Frontal cortex (tissue), 4 donors: ENCODE measurements around the gene NMT1. TPM values are rescaled to one million over a fixed set of nuclear protein-coding genes. Genes with fewer than 3 reads are reported as not detected.

Experiments used
- DNase-seq, 2 donors: peaks; one replicate each; pipeline ENCODE4 v3.0.0; 2012; ENCODE audit warnings: low spot score in 2 of 2
- FAIRE-seq: peaks from 2 replicates; lab custom pipeline; 2012; peaks lifted over from hg19 to GRCh38; lab: Jason Lieb, UNC
- small RNA-seq: library from RNA; depleted of rRNA; stranded (forward); fragments of <200 nt; gene quantifications from one replicate; pipeline ENCODE3, GENCODE V24; 2014
- total RNA-seq: library from RNA; depleted of rRNA; stranded (reverse); fragments of >200 nt; gene quantifications from one replicate; pipeline ENCODE4 v1.2.3, GENCODE V29; 2014
- donor health status: control.
- donor health status: control.
- donor health status: control.

The NMT1 gene
- total RNA-seq, 1 donor from 2014 or later: 29.3 TPM

- FAIRE-seq (no peak), DNase-seq (no peak)
Observed at GRCh38 chr17:45146166-45146565, 85.0 kb downstream of the NMT1 start.

GRCh38 chr17:45146592-45146889 lies 85.4 kb downstream of the NMT1 start:
- FAIRE-seq: no peak
- DNase-seq: no peak

- no peak for FAIRE-seq
Observed at GRCh38 chr17:45146890-45147580, 85.9 kb downstream of the NMT1 start.

GRCh38 chr17:45147581-45148182 lies 86.6 kb downstream of the NMT1 start:
- FAIRE-seq (no peak), DNase-seq (peak; percentile 71 to 81)

More at GRCh38 chr17:45146890-45147580, 85.9 kb downstream of the NMT1 start:
- no peak for DNase-seq

GRCh38 chr17:45148183-45149036 lies 87.3 kb downstream of the NMT1 start, which contains the start of gene HEXIM1:
Gene HEXIM1 (plus strand): TSS chr17:45148475. CDS start chr17:45149191, 716 bp downstream.
- peak; percentile 93 to 94 for DNase-seq

GRCh38 chr17:45149037-45149668 lies 88.0 kb downstream of the NMT1 start:
- DNase-seq: peak; percentile 76 to 79
- FAIRE-seq: no peak

More at GRCh38 chr17:45148183-45149036, 87.3 kb downstream of the NMT1 start, which contains the start of gene HEXIM1:
- FAIRE-seq: peak; percentile 90

GRCh38 chr17:45149669-45150664 lies 88.8 kb downstream of the NMT1 start:
- FAIRE-seq: no peak

GRCh38 chr17:45150911-45151809 lies 90.0 kb downstream of the NMT1 start:
- FAIRE-seq (no peak), DNase-seq (no peak)

More at GRCh38 chr17:45149669-45150664, 88.8 kb downstream of the NMT1 start:
- no peak for DNase-seq

GRCh38 chr17:45155029-45155428 lies 93.9 kb downstream of the NMT1 start:
- FAIRE-seq: no peak
- DNase-seq: no peak

- FAIRE-seq (no peak), DNase-seq (no peak)
Observed at GRCh38 chr17:45155483-45155882, 94.4 kb downstream of the NMT1 start.

GRCh38 chr17:45156242-45156641 lies 95.1 kb downstream of the NMT1 start:
- FAIRE-seq: no peak
- no peak for DNase-seq

Small RNAs within 50 kb of the gene (small RNA-seq; reads per million reads assigned to genes)
- gene MIR6784 (not detected), gene RF00019 (not detected)

Other genes starting within 250 kb of the NMT1 start
- gene GJC1, start 231.0 kb upstream of the NMT1 start, total RNA-seq: 76.2 TPM
- 3.7 TPM for gene HIGD1B, start 213.4 kb upstream of the NMT1 start, total RNA-seq
- 111 TPM for gene EFTUD2, start 161.9 kb upstream of the NMT1 start, total RNA-seq
- 155 TPM for gene GFAP, start 145.8 kb upstream of the NMT1 start, total RNA-seq
- 0.41 TPM for gene KIF18B, start 113.5 kb upstream of the NMT1 start, total RNA-seq
- gene C1QL1, start 93.0 kb upstream of the NMT1 start, total RNA-seq: 1.2 TPM
- 48.5 TPM for gene DCAKD, start 9.7 kb upstream of the NMT1 start, total RNA-seq
- gene PLCD3, start 71.2 kb downstream of the NMT1 start, total RNA-seq: 0.82 TPM
- 2.4 TPM for gene ACBD4, start 74.4 kb downstream of the NMT1 start, total RNA-seq
- gene HEXIM1, start 87.2 kb downstream of the NMT1 start, total RNA-seq: 8.6 TPM
- gene HEXIM2, start 100.6 kb downstream of the NMT1 start, total RNA-seq: 8.2 TPM
- 4.1 TPM for gene FMNL1, start 160.6 kb downstream of the NMT1 start, total RNA-seq
- gene SPATA32, start 200.8 kb downstream of the NMT1 start, total RNA-seq: not detected